ENCODE results near the gene PTGER2. TPM values are rescaled to one million over a fixed set of nuclear protein-coding genes. Genes with fewer than 3 reads are reported as not detected.

Gene PTGER2
- total and polyA plus RNA-seq, 2 of the 13 experiments (the other 11 are each of a cell fraction or from before 2014, with no cell fraction given), result not detected

- no peaks in the 10 kb centered on the region for H3K36me3 ChIP-seq (replicated peaks in 1 of 2; ENCODE audit: control insufficient read depth in 1 of 2, insufficient read depth in 2 of 2, low read length in 2 of 2)
- no TSS peak for BruUV-seq (replicated peaks)
- FAIRE-seq (no peak), ATAC-seq (no peak), DNase-seq (ENCODE audit: low spot score) (no peak)
- H3K27me3 ChIP-seq (ENCODE audit: control insufficient read depth in 1 of 2, insufficient read depth in 2 of 2, low read length in 2 of 2), result no peaks in the 10 kb centered on the region; a peak in 1 of 5 replicates
- H3K27ac ChIP-seq (ENCODE audit: extremely low read length, insufficient read depth, low read length), result no peak overlapping the region
- no peak overlapping the region for H3K4me2 ChIP-seq (ENCODE audit: low read depth, low read length)
- 44% methylated on average over 3 of the region's 3 CpGs for WGBS (ENCODE audit: low lambda C conversion rate)
- intact Hi-C loops (cut with micrococcal nuclease; ENCODE audit: unreplicated experiment), result no loop called here
- H3K79me2 ChIP-seq (ENCODE audit: insufficient read depth, low read length), result no peaks in the 10 kb centered on the region
- in situ Hi-C loops (cut with HindIII; ENCODE audit: extremely low pct_ligation_motif_present, low pct_unique_long_range_greater_than_20kb), result no loop called here
- H2AFZ ChIP-seq (ENCODE audit: low read length), result no peak overlapping the region
- ChIA-PET CTCF (ENCODE audit: low intra/inter-chr PET ratio, low total read pairs) (no interaction called here), POLR2A (no interaction called here)
- H4K20me1 ChIP-seq (ENCODE audit: insufficient read depth, low read length), result no peaks in the 10 kb centered on the region
- peaks cover 7% of the 10 kb centered on the region; the same call in 1 of the 2 replicates for H3K4me1 ChIP-seq (ENCODE audit: insufficient read depth, low read length)
- H3K9me3 ChIP-seq (ENCODE audit: low read length), result no peaks in the 10 kb centered on the region
- no peak for TF ChIP-seq MAFG (CRISPR knock-in tag; IDR thresholded peaks at IDR 0.05)
- no peak for TF ChIP-seq FOXA3 (CRISPR knock-in tag; IDR thresholded peaks at IDR 0.05)
- no peak for TF ChIP-seq GTF2F1 (IDR thresholded peaks at IDR 0.05; ENCODE audit: low read length)
- no peak for TF ChIP-seq PHB2 (IDR thresholded peaks at IDR 0.05; ENCODE audit: partially characterized antibody)
- TF ChIP-seq ARNTL (CRISPR knock-in tag; IDR thresholded peaks at IDR 0.05), result no peak
- no peak for TF ChIP-seq MXD3 (CRISPR knock-in tag; IDR thresholded peaks at IDR 0.05)
- TF ChIP-seq NBN (conservative IDR thresholded peaks at IDR 0.05), result no peak
- no peak for TF ChIP-seq ZBTB1 (CRISPR knock-in tag; IDR thresholded peaks at IDR 0.05; ENCODE audit: borderline replicate concordance)
- no peak for TF ChIP-seq MED8 (CRISPR knock-in tag; IDR thresholded peaks at IDR 0.05; ENCODE audit: insufficient replicate concordance)
- no peak for TF ChIP-seq HNRNPL (IDR thresholded peaks at IDR 0.05; ENCODE audit: low read depth, low read length)
- no peak for TF ChIP-seq MIXL1 (CRISPR knock-in tag; IDR thresholded peaks at IDR 0.05)
- no peak for TF ChIP-seq ZNF432 (CRISPR knock-in tag; IDR thresholded peaks at IDR 0.05; ENCODE audit: borderline replicate concordance)
- TF ChIP-seq HNF1A (IDR thresholded peaks at IDR 0.05; ENCODE audit: low read depth), result no peak
- TF ChIP-seq HNF1A (CRISPR knock-in tag; IDR thresholded peaks at IDR 0.05; ENCODE audit: borderline replicate concordance), result no peak
- TF ChIP-seq TEF (CRISPR knock-in tag; IDR thresholded peaks at IDR 0.05), result no peak
- TF ChIP-seq CCAR2 (optimal IDR thresholded peaks at IDR 0.05; ENCODE audit: low read depth, low read length), result no peak
- no peak for TF ChIP-seq ZNF451 (CRISPR knock-in tag; IDR thresholded peaks at IDR 0.05)
- TF ChIP-seq BCL6 (CRISPR knock-in tag; IDR thresholded peaks at IDR 0.05), result no peak
- TF ChIP-seq CBX1 (IDR thresholded peaks at IDR 0.05; ENCODE audit: low read depth), result no peak
- TF ChIP-seq ZNF101 (CRISPR knock-in tag; IDR thresholded peaks at IDR 0.05; ENCODE audit: borderline replicate concordance, low read depth), result no peak
- H3K9ac ChIP-seq (ENCODE audit: insufficient read depth, low read depth, low read length), result no peak overlapping the region
- H3K4me3 ChIP-seq (replicated peaks in 1 of 3; ENCODE audit: insufficient read depth in 1 of 3, low read depth in 2 of 3, low read length in 3 of 3), result no peak overlapping the region
Measured at GRCh38 chr14:52332269-52332668, 18.2 kb downstream of the PTGER2 start.
